Measurements from ENCODE around the gene TRIM73.
"Not testable (repeated sequence)": the region's sequence is repeated elsewhere in the genome, so short reads cannot be mapped to it uniquely, and the experiment has no call there.

DNA sequence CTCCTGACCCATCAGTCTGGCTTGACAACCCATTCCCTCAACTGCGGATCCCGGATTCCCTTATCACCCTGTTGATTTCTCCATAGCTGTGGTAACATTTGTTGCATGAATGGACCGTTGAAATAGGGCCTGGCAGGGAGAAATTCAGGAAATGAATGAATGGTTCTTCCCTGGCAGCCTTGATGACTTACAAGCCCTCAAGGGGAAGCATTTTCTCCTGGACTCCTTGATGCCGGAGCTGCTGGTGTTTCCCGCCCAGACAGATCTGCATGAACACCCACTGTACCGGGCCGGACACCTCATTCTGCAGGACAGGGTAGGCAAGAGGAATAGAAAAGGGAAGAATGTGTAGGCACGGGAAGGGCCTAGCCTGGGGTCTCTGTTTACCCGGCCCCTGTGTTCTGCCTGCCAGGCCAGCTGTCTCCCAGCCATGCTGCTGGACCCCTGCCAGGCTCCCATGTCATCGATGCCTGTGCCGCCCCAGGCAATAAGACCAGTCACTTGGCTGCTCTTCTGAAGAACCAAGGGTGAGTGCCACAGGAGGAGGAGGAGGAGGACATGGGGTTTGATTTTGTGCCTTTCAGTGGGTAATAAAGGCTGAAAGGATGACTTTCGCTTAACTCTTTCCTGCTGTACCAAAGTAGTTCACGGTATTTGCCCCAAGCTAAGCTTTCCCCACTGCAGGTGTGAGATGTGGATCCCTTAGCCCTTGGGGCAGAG is 19.4 kb downstream of the TRIM73 start:
- TF ChIP-seq, protein P1, sequence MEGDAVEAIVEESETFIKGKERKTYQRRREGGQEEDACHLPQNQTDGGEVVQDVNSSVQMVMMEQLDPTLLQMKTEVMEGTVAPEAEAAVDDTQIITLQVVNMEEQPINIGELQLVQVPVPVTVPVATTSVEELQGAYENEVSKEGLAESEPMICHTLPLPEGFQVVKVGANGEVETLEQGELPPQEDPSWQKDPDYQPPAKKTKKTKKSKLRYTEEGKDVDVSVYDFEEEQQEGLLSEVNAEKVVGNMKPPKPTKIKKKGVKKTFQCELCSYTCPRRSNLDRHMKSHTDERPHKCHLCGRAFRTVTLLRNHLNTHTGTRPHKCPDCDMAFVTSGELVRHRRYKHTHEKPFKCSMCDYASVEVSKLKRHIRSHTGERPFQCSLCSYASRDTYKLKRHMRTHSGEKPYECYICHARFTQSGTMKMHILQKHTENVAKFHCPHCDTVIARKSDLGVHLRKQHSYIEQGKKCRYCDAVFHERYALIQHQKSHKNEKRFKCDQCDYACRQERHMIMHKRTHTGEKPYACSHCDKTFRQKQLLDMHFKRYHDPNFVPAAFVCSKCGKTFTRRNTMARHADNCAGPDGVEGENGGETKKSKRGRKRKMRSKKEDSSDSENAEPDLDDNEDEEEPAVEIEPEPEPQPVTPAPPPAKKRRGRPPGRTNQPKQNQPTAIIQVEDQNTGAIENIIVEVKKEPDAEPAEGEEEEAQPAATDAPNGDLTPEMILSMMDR (IDR thresholded peaks at IDR 0.05) = not testable (repeated sequence)
- not testable (repeated sequence) for TF ChIP-seq POLR2AphosphoS5, POLR2A, EP300 (IDR thresholded peaks at IDR 0.05)
